HG02884 (cell line): Measurements from ENCODE around the gene CKS1B.
"Not testable (repeated sequence)": the region's sequence is repeated elsewhere in the genome, so short reads cannot be mapped to it uniquely, and the experiment has no call there.

ENCODE experiments used
- ATAC-seq: cut with Tn5 transposase; IDR thresholded peaks from one replicate; pipeline ENCODE4 v1.9.1; 2021; ENCODE audit warnings: mild to moderate bottlenecking, moderate library complexity; ENCODE audit not compliant: unreplicated experiment

CKS1B gene

DNA sequence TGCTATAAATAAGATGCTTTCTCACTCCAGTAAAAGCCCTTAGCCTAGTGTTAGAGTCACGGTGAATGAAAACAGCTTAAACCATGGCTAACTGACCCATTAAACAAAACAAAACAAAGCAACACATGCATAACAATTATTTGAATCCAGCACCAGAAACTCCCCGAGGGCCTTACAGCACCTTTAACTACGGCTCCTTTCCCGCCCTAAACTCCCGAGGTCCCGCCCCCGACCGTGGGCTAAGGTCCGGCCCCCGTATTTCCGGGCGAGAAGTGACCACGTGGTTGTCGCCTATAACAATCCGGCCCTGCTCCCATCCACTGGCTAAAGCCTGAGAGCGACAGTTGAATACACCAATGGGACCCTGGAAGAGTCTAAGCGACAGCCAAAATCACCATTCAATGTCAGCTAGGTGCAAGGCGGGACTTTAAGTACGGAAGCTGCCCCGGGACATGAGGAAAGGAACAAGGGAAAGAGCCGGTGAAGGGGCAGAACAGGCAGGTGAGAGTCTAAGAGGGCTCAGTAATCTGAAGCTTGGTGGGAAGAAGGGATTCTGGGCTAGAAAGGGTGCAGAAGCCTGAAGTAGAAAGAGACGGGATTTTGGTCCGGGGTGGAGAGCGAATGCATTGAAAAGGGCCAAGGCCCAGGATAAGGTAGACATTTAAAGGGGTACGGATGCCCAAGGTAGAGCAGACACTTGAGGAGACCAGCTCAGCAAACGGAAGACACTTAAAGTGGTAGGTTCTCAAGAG lies 8.6 kb downstream of the CKS1B start, which contains the start of gene FLAD1:
Gene FLAD1 (plus strand): TSS at position 448 of the 752 bp plus-strand sequence. CDS start 351 bp downstream, outside the sequence.
- peak; percentile 99 for ATAC-seq

- no peak for ATAC-seq
Measured at GRCh38 chr1:154983776-154984466, 9.4 kb downstream of the CKS1B start.

- not testable (repeated sequence) for ATAC-seq
Measured at GRCh38 chr1:154986736-154987135, 12.3 kb downstream of the CKS1B start.

DNA sequence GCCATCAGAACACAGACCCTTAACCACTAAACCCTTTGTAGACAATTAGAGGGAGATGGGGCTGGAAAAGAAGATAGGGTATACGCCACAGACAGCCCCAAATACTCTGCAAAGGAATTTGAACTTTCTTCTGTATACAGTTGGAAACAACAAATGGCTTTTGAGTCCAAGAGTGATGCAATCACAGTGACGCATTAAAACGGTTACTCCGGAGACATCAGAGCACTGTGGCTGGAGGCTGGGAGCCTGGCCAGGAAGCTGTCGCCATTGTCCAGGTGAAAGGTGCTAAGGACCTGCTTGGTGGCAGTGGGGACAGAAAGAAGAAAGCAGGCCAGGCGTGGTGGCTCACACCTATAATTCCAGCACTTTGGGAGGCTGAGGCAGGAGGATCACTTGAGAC lies 12.8 kb downstream of the CKS1B start:
- no peak for ATAC-seq

GRCh38 chr1:154988058-154988954 lies 13.8 kb downstream of the CKS1B start:
- ATAC-seq: no peak

- no peak for ATAC-seq
Measured at GRCh38 chr1:154989195-154989860, 14.8 kb downstream of the CKS1B start.

DNA sequence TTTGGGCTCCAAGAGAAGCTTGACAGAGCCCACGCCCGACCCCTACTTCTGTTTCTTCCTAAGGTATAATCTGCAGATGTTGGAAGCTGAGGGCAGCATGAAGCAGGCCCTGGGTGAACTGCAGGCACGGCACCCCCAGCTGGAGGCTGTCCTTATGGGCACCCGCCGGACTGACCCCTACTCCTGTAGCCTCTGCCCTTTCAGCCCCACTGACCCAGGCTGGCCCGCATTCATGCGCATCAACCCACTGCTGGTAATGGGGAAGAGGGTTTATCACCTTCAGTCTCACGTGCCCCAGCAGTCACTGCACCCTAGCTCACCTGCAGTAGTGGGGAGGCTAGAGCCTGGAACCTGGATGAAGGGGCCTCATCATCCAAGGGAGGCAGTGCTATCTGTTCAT lies 15.8 kb downstream of the CKS1B start:
- no peak for ATAC-seq

DNA sequence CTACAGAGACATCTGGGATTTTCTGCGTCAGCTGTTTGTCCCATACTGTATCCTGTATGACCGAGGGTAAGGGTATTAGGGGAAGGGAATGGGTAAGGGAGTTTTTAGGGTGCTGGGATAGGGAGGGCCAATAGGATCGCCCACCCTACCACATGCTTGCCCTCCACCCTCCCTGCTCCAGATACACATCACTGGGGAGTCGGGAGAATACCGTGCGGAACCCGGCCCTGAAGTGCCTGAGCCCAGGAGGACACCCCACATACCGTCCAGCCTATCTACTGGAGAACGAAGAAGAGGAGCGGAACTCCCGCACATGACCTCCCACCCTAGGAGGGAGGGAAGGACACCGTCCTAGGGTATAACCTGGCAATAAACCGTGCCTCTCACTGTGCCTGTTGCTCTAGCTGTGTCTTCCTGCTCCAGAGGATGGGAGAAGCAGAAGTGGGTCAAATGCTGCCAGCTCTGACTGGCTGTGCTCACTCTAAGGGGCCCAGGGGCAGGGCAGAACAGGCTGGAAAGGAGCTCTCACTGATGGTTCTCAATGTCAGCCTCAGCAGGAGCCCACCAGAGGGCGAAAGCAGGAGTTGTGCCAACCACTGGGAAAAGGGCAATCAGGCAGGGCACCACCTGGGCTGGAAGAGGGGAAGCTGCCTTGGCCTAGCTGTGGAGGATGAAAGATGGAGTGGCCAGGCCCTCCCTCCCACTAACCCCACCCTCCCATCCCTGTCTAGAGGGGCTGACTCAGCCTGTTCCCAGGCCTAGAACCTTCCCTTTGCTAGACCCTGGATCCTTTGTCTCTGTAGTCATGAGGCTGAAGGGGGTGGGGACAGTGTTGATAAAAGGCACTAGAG lies 18.5 kb downstream of the CKS1B start:
- ATAC-seq: no peak

- no peak for ATAC-seq
Measured at GRCh38 chr1:154993572-154994268, 19.2 kb downstream of the CKS1B start, which contains the start of gene LENEP. LENEP (plus strand) TSS chr1:154993586; CDS start chr1:154993608, 22 bp downstream.

DNA sequence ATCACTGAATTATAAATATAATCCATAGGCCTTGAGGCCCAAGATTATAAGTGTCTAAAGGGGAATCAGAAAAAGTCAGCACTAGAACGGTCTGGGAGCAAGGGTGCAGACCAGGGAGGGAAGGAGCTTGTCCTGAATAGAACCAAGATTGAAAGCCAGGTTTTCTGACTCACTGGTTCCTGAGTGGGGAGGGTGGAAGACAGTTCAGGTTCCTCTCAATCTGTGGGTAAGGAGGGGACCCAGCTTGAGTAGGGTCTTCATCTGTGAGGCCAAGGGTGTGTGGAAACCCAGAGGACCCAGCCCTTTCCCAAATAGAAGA lies 19.7 kb downstream of the CKS1B start:
- ATAC-seq: no peak

DNA sequence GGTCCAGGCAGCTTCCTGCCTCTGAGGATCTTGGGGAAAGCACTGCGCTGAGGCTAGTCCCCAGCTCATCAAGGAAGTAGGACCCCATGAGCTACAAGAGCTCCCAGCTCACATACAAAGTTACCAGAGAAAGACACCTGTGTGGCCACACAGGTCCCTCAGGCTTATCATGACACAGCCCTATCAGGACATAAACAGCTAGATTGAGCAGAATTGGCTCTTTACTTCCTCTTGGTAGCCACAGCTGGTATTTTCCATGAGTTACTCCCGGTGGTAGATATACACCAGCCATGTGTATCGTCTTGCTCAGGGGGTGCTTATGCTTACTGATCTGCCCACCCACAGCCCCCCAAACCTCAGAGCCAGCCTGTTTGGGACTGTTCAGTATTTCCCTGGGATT lies 20.1 kb downstream of the CKS1B start:
- ATAC-seq: no peak

DNA sequence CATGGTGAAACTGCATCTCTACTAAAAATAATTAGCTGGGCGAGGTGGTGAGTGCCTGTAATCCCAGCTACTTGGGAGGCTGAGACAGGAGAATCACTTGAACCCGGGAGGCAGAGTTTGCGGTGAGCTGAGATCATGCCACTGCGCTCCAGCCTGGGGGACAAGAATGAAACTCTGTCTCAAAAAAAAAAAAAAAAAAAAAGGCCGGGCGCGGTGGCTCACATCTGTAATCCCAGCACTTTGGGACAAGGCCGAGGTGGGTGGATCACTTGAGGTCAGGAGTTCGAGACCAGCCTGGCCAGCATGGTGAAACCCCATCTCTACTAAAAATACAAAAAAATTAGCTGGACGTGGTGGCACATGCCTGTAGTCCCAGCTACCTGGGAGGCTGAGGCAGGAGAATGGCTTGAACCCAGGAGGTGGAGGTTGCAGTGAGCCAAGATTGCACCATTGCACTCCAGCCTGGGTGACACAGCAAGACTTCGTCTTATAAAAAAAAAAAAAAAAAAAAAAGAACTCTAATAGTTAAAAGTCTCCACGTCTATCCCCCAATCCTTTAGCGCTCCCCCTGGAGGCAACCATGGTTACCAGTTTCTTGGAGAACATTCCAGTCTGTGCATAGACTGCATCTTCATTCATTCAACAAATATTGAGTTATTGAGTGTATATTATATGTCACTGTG lies 21.0 kb downstream of the CKS1B start:
- not testable (repeated sequence) for ATAC-seq

DNA sequence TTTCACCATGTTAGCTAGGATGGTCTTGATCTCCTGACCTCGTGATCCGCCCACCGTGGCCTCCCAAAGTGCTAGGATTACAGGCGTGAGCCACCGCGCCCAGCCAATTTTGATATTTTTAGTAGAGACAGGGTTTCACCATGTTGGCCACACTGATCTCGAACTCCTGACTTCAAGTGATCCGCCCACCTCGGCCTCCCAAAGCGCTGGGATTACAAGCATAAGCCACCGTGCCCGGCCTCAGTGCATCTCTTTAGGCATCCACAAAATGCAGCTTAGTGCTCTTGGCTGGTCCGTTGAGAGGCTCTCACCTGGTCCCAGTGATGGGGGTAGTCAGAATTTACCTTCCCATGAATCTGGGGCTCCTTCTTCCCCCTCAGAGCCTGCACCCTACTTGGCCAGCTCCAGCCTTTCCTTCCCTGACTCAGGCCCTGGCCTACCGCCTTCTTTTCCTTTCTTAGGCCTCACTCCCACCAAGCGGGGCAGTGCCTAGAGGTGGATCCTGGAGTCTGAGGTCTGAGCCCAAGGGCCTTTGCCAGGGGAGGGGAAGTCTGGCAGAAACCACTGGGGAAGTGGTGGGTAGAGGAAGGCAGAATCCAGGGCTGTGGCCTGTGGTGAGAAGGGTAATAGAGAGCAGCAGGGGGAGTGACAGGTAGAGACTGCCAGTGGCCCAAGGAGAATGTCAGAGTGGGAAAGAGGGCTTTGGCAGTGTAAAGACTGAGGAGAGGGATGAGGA lies 22.7 kb downstream of the CKS1B start:
- ATAC-seq: no peak

DNA sequence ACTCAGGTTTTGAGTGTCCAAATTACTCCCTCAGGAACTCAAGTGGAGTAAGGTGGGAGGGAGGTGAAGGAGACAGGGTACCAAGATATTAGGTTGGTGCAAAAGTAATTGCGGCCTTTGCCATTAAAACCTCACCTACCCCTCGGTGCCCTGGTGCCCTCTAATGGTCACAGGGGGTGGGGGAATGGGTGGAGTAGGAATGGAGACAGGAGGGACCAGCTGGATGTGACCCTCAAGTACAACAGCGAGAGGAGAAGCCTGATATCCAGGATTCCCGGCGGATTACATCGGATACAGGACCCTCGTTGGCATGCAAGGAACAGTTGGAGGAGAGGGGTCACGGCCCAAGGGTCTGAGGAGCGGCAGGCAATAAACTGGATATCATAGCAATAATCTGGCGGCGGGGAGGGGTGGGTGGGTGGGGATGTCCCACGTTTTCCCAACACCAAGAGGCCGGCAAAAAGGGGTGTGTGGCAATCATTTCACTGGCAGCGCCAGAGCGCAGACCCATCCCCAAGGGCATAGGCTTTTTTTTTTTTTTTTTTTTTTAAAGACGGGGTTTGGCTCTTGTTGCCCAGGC lies 23.8 kb downstream of the CKS1B start:
- ATAC-seq: no peak

GRCh38 chr1:154998818-154999570 lies 24.5 kb downstream of the CKS1B start:
- ATAC-seq: no peak

DNA sequence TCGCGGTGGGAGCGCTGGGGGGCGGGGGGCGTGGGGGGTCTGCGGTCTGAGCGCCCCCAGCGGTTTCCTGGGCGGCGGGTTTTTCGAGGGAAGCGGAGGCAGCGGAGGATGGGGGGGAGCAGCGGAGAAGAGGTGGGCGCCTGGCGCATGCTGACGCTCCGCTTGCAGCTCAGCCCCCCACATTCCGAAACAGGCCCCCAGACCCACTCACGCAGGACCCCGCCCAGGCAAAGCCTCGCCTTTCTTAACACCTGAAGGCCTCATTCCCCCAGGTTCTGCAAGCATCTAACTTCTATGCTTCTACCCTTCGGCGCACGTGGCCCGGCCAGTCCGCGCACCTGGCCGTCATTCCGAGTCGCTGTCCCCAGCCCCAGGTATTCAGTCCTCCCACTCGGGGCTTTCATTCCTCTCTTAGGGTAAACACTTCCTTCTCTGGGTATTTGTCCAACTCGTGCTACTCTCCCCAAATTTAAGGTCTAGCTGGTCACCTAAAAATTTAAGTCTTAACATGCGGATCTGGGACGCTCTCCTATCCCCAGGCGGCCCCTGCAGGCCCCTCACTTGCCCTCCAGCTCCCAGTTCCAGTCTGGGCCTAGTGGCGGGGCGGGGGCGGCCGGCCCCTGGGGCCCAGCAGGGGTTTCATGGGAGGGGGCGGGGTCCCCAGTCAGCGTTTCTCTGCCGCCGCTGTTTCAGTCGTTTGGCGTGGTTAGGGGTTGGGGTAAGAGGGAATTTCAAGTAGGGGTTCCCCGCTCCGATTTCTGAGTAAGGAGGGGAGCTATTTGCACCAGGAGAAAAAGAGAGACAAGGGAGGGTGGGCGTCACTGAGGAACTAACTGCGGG lies 25.3 kb downstream of the CKS1B start:
- ATAC-seq: no peak
